GM19397 (cell line): ENCODE measurements around the gene MACROD2.
A peak's percentile ranks its signal among the peaks of the same experiment; 100 is the strongest.

Experiments used
- ATAC-seq: cut with Tn5 transposase; IDR thresholded peaks from one replicate; pipeline ENCODE4 v1.9.1; 2021; ENCODE audit warnings: mild to moderate bottlenecking, moderate library complexity; ENCODE audit not compliant: unreplicated experiment

MACROD2 gene

GRCh38 chr20:14832630-14833029 is 837.3 kb downstream of the MACROD2 start:
- peak; percentile 70 for ATAC-seq

- ATAC-seq = no peak
Measured at GRCh38 chr20:14838663-14839628, 843.6 kb downstream of the MACROD2 start.

- ATAC-seq = no peak
Measured at GRCh38 chr20:14845199-14846160, 850.2 kb downstream of the MACROD2 start.

GRCh38 chr20:14848806-14849205 is 853.5 kb downstream of the MACROD2 start:
- no peak for ATAC-seq

GRCh38 chr20:14853079-14853478 is 857.8 kb downstream of the MACROD2 start:
- ATAC-seq = no peak

GRCh38 chr20:14855171-14855570 is 859.9 kb downstream of the MACROD2 start:
- no peak for ATAC-seq

GRCh38 chr20:14859627-14860026 is 864.3 kb downstream of the MACROD2 start:
- no peak for ATAC-seq

- no peak for ATAC-seq
Measured at GRCh38 chr20:14860410-14860814, 865.1 kb downstream of the MACROD2 start.

GRCh38 chr20:14861028-14861699 is 865.8 kb downstream of the MACROD2 start:
- ATAC-seq = no peak

GRCh38 chr20:14865169-14865568 is 869.9 kb downstream of the MACROD2 start:
- no peak for ATAC-seq

GRCh38 chr20:14865731-14866130 is 870.4 kb downstream of the MACROD2 start:
- ATAC-seq = no peak

GRCh38 chr20:14866841-14867514 is 871.7 kb downstream of the MACROD2 start:
- no peak for ATAC-seq

GRCh38 chr20:14877301-14878028 is 882.1 kb downstream of the MACROD2 start:
- no peak for ATAC-seq

- ATAC-seq = no peak
Measured at GRCh38 chr20:14878676-14879019, 883.3 kb downstream of the MACROD2 start.

- no peak for ATAC-seq
Measured at GRCh38 chr20:14879020-14879697, 883.8 kb downstream of the MACROD2 start.

- ATAC-seq = no peak
Measured at GRCh38 chr20:14879839-14880238, 884.5 kb downstream of the MACROD2 start.

GRCh38 chr20:14881518-14881917 is 886.2 kb downstream of the MACROD2 start:
- ATAC-seq = no peak

- ATAC-seq = no peak
Measured at GRCh38 chr20:14882157-14882556, 886.8 kb downstream of the MACROD2 start.

- ATAC-seq = no peak
Measured at GRCh38 chr20:14882846-14883245, 887.5 kb downstream of the MACROD2 start.
